ENCODE measurements around the gene IRF1.
"Not testable (repeated sequence)": the region's sequence is repeated elsewhere in the genome, so short reads cannot be mapped to it uniquely, and the experiment has no call there.

IRF1 gene, protein sequence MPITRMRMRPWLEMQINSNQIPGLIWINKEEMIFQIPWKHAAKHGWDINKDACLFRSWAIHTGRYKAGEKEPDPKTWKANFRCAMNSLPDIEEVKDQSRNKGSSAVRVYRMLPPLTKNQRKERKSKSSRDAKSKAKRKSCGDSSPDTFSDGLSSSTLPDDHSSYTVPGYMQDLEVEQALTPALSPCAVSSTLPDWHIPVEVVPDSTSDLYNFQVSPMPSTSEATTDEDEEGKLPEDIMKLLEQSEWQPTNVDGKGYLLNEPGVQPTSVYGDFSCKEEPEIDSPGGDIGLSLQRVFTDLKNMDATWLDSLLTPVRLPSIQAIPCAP

DNA sequence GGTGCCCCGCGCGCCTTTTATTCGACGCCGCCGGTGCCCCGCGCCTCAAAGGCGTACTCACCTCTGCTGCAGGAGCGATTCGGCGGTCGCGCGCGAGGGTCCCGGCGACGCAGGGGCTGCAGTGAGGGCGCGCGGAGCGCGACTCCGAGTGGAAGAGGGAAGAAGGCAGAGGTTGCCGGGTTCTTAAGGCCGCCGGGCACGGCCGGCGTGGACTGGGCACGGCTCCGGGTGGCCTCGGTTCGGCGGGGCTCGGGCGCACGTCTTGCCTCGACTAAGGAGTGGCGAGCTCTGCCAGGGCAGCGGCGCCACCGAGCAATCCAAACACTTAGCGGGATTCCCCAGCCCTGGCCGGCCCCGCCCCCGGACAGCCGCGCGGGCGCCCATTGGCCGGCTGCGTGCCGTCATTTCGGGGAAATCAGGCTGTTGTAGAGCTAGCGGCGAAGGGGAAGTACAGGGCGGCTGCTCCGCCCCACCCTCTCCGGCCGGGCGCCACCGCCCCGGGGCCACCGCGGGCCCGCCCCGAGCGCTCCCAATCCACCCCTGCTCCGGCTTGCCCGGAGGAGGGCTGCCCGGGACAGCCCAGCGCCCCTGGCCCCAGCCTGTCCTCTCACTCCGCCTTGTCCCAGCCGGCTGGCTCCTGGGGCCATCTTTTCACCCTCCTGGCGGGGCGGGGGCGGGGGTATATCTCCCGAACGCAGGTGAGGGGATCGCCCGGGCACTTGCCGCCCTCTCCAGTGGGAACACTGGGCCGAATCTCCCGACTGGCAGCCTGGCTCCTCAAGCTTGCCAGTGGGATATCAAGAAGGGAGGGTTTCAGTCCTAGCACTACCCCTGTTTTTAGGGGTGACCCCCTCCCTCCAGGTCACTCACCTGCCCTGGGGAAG, at the start of gene IRF1:
Gene IRF1 (minus strand): TSS at position 290 of the 884 bp plus-strand sequence. CDS start 1,295 bp downstream, outside the sequence.
- peak; percentile 83 to 89 for DNase-seq

GRCh38 chr5:132540149-132540548, 49.6 kb upstream of the IRF1 start:
- no peak for DNase-seq

DNA sequence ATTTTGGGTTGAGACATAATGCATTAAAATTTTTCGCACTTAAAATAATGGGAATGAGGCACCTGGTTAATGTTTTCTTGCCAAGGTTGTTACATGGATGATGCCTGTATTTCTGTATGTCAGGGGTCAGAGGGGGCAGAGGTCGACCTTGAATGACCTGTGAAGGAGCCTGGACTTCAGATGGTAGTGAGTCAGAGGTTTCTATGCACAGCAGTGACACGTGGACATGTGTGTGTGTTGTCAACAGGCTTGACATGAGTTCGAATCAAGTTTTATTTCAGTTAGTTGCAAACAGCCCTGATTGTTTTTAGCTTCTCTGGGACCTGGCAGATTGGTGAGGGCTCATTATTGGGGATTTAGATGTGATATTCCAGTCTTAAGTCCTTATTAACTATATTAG, 49.1 kb upstream of the IRF1 start:
- no peak for DNase-seq

DNA sequence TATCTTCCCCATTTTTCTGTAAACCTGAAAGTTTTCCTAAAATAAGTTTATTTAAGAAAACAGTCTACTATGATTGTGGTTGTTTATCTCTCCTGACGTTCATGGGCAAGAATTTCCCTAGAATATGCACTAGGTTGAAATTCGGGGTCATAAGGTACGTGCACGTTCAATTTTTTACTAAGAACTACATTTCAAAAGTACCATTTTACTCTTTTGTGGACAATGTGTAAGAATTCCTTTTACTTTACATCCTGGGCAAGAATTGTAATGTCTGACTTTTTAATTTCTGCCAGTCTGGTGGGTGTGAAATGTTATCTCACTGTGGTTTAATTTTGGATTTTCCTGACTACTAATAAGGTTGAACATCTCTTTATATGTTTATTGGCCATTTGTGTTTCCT, 40.4 kb upstream of the IRF1 start:
- DNase-seq = no peak

GRCh38 chr5:132528866-132529634, 38.5 kb upstream of the IRF1 start:
- DNase-seq = no peak

DNA sequence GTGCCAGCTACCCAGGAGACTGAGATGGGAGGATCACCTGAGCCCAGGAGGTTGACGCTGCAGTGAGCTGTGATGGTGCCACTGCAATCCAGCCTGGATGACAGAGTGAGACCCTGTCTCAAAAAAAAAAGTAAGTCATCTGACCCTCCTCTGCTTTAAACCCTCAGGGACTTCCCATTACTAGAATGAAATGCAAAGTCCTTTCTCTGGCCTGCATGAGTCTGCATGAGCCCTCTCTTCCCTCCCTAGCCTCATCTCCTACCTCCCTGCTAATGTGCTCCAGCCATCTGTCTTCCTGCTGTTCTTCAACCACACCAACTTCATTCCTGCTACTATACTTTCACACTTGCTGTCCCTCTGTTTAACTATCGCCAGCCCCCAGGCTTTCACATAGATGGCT, 37.4 kb upstream of the IRF1 start:
- DNase-seq = no peak

- DNase-seq = no peak
Observed at GRCh38 chr5:132526974-132527564, 36.5 kb upstream of the IRF1 start.

GRCh38 chr5:132526290-132526973, 35.9 kb upstream of the IRF1 start:
- DNase-seq = peak; percentile 37 to 41

DNA sequence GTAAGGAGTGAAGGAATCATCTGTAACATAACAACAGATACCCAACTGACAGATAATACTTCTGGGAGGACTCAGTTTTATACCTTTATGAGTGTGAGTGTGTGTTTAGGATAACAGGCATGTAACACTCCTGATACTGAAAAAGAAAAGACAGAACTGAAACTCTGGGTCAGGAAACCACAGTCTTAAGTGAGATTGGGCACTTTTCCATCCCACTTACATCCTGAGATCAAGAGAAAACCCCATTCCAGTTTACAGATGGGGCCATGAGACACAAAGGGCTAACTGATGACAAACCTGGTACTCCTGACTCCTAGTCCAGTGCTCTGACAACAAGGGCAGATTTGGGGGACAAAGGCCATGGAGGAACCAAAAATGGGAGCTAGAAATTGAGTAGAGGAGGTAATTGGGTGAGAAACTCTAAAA, 34.7 kb upstream of the IRF1 start:
- no peak for DNase-seq

- DNase-seq = not testable (repeated sequence)
Observed at GRCh38 chr5:132524877-132525276, 34.3 kb upstream of the IRF1 start.

GRCh38 chr5:132522067-132522466, 31.5 kb upstream of the IRF1 start:
- not testable (repeated sequence) for DNase-seq

- not testable (repeated sequence) for DNase-seq
Observed at GRCh38 chr5:132513618-132514336, 23.2 kb upstream of the IRF1 start.

DNA sequence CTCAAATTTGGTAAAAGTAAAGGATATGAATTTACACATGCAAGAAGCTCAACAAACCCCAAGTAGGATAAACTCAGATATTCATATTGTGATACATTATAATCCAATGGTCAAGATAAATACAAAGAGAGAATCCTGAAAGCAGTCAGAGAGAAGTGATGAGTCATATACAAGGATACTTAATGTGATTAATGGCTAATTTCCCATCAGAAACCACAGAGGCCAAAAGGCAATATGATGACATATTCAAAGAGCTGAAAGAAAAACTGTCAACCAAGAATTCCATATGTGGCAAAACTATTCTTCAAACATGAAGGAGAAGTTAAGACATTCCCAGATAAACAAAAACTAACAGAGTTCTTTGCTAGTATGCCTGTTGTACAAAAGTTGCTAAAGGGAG, 19.5 kb upstream of the IRF1 start:
- no peak for DNase-seq

- DNase-seq = peak in 1 of 2 experiments; percentile 15
Observed at GRCh38 chr5:132506094-132506692, 15.6 kb upstream of the IRF1 start.

DNA sequence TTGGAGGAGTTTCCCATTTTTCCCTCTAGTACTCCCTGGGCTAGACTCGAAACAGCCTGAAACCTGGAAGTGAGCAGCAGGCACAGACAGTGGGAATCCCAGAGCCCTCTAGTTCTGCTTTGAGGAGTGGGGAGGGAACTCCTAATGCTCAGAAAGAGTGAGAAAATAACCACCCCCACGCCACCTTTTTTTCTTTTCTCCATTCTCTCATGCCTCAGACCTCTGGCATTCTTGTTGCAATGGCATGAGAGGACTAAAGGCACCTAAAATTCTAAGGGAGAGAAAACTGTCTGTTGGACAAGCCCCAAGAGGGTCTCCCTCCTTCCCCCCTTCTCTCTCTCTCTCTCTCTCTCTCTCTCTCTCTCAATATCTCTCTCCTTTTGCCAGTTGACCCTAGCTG, 15.1 kb upstream of the IRF1 start:
- DNase-seq = no peak

- DNase-seq = no peak
Observed at GRCh38 chr5:132504746-132505145, 14.2 kb upstream of the IRF1 start.

GRCh38 chr5:132503244-132503643, 12.7 kb upstream of the IRF1 start:
- DNase-seq = no peak

- DNase-seq = no peak
Observed at GRCh38 chr5:132501961-132502931, 11.7 kb upstream of the IRF1 start.

DNA sequence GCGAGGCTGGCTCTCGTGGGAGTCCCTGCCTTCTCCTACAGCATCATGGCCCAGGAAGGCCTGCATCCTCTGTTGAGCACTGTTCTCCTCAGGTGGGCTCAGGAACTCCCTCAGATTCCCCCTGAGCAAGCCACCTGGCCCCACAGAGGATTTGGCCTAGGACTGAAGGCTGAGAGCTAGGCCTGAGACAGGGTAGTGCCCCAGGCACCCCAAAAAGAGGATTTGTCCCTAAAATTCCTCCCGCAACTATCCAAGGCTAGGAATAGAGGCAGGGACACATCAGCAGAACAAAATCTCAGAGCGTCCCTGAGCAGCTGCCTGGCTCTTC, 11.0 kb upstream of the IRF1 start:
- DNase-seq = no peak
